Kidney tubule cell (primary cell): ENCODE data around the gene RPH3AL.
A peak's percentile ranks its signal among the peaks of the same experiment; 100 is the strongest.

Source experiments
- DNase-seq: peaks from one replicate; pipeline ENCODE4 v3.0.0-alpha.2; 2018; ENCODE audit warnings: low spot score

RPH3AL gene

DNA sequence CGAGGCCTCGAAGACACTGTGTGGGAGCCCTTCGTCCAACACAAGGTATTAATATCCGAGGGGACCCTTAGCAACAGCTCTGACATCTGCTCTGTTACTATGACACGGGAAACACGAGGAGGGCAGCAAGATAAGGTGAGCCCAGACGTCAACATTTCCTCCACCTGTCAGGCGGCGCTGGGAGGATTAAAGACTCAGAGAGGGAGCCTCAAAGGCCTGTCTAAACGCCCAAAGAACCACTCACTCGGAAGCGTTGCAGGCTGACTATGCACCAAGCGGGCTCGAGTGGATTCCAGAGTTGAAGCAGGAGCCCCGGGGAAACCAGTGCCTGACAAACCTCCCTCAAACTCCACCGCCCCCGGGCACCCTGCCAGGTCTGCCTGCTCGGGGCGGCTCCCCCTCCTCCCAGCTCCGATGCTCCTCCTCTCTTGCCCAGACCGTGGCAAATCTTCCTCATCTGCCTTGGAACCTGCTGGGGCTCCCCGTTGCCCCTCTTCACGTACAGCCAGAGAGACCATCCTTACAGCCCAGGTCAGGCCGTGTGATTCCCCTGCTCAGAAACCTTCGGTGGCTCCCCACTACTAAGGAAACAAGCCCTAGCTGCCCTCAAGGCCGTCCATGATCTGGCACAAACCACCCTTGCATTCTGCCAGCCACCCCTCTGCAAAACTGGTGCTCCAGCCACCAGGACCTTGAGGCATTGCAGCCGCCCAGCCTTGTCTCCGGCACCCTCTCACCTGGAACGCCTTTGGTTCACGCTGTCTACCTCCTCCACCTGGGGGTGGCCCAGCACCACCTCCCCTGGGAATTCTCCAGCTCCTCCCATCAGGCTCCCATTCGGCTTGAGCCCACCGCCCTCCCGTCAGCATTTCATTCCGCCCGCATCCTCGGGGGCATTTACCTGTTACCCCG is 16.2 kb downstream of the RPH3AL start:
- peak; percentile 32 for DNase-seq

DNA sequence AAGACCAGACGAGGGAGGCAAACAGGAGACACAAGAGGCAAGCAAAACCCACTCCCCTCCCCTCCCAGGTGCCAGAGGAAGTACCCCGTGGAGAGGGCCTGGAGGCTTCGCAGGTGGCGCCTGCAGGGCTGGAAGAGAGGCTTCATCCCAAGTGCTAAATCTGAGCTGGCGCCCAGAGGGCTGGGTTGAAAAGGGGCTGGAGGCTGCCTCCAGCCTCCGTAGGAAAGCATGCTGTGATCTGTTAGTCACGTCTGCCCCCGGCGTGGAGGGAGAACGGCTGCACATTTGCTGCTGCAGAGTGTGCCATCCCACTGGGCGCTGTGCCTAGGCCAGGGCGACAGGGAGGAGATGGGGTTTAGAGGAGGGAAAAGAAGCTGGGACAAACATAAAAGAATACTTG is 16.9 kb downstream of the RPH3AL start:
- no peak for DNase-seq

DNA sequence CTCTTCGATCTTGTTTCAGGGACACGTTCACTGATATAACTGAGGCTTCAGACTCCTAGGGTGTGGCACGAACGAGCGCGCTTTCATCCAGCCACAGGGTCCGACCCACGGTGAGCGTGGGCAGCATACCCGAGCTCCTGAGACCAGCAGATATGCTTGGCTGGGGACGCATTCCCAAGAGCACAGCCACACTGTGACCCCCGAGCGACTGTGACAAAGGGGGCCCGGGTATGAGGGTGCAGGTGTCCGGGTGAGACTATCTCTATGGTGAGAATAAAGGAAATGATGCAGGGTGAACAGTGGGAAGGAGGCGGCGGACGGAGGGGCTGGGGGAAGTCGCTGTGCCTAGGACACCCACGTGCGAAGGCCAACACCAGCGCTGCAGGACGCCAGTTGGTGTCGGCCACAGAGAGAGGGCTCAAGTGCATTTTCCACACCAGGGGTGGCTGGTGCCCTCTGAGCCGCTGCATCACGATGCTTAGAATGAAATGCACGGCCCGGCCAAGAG is 17.6 kb downstream of the RPH3AL start:
- DNase-seq: no peak

DNA sequence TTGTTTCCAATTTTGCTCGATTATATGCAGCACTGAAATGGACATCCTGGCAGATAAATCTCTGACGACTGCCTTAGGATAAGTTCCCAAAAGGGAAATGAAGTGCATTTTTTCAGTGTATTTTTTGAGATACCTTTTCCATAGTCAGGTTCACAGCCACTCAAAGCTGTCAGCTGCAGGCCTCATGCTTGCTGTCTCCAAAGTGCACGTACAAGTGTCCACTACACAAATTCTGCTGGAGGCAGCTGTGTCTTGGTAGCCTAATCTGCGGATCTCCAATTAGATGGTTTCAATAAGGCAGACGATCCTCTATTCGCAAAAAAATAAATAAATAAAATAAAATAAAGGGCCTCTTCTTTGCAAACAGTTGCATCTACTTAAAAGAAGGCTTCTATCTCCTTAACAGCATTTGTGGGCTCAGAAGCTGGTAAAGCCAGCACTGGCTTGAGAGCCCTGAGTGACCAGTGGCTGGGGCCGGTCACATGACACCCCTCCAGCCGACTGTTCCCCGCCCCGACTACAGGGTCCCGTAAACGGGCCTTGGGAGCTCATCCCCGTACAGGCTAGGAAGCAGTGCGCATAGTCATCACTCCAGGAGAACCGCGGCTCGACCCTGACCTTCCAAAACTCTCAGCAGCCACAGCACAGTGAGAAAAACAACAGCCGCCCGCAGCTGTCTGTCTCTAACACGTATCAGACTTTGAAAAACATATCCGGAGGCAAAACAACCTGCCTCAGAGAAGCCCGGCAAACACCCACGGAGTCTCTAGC is 18.8 kb downstream of the RPH3AL start:
- peak; percentile 31 for DNase-seq

DNA sequence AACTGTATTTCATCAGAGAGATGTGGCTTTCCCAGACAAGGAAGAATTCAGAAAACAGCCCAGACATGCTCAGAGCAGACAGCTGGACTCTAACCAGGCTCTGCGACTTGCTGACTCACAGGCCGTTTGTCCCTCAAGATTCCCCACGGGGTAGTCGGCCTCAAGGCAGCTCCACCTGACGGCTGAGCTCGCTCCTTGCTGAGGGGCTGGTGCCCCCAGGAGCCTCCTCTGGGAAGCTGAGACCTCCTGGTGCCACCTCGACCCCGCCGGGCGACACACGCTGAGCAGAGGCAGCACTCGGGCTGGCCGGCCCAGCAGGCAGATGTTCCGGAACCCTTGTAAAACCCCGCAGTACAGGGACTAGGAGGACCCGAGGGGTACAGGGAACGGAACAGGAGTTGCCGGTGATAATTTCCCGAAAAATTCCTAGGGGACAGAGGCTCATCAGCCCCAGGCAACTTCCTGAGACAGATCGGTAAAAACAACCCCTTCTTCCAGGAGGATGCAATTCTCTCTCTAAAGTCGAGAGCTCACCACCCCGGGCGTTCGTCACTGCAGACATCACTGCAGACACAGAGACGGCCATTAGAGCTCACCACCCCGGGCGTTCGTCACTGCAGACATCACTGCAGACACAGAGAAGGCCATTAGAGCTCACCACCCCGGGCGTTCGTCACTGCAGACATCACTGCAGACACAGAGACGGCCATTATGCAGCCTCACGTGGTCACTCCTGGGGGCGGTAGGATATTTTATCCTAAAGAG is 19.9 kb downstream of the RPH3AL start:
- DNase-seq: peak; percentile 32

DNA sequence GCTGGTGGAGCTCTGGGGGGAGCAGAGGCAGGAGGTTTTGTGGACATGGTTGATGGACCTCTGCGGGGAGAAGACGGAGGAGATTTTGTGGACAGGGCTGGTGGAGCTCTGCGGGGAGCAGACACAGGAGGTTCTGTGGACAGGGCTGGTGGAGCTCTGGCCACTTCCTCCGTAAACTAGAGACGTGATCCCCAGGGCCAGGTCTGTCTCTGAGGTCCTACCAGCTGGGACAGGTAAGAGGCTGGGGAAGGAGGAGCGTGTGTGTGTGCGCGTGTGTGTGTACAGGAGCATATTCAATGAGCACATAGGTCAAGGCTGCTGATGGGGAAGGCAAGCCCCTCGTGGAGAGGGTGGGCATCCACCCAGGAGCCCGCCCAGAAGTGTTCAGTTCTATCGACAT is 20.6 kb downstream of the RPH3AL start:
- no peak for DNase-seq

DNA sequence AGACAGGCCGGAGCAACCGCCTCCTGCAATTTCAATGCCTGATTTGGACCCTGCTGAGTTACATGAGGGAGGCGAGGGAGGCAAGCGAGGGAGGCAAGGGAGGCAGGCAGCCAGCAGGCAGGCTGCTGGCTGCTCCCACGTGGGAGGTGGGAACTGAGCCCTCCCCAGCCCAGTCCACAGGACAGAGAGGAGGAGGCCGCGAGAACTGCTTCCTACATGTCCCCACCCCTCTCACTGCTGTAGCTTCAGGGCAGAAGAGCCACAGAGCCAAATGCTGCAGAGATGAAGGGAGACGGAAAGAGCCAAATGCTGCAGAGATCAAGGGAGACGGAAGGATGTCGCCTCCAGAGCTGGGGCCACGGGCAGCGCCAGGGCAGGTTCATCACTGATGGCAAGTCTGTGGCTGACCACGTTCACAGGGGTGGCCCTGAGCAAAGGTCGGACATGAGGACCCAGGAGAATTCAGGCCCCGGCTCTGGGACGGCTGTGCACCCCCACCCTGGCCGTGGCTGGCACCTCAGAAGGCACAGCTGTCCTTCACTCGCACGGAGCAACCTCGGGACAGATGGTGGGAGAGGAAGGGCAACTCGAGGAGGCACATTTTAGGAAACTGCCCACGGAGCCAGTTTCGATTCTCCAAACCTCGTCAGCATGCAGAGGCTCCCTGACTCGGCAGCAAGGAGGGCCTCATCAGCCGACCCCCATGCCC is 21.5 kb downstream of the RPH3AL start:
- DNase-seq: no peak

DNA sequence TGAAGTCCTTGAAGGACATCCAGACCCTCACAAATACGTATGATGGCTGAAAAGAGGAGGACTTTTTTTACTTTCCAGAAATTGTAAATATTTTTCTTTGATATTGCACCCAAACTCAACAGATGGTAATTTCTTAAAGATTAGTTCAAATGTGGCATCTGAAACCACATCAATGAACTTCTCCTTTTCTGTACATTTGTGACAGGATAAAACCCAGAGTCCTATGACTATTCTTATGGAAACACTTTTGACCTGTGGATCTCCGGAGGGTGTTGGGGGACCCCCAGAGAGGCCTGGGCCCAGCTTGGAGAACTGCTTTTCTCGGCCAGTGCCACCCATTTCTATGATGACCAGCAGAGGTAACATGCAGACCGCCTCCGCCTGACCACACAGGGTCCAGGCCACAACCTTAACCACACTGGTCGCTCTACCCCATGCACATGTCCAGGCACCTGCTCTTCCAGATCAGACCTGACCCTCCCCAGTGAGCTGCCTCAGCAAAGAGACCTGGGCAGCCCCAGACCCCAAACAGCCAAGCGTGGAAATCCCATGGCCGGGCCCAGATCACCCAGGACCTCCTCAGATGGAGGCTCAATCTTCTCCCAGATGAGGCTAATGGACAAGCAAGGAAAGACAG is 22.7 kb downstream of the RPH3AL start:
- DNase-seq: no peak

DNA sequence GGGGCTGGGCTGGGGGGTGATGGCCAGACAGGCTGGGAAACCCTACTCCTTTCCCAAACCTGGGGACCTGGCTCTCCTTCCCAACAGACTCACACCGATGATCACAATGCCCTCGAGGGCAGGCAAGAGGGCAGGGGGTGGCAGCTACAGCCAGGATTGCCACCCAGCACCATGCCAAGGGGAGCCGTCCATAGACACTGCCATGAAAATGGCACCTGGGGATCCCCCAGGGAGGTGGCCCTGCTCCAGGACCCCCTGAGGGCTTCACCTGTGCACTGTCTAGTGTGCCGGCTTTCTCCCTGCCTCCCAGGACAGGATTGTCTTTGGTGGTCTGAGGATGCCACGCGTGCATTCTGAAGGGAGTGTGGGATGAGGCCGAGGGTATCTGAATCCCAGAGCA is 24.6 kb downstream of the RPH3AL start:
- DNase-seq: no peak

DNA sequence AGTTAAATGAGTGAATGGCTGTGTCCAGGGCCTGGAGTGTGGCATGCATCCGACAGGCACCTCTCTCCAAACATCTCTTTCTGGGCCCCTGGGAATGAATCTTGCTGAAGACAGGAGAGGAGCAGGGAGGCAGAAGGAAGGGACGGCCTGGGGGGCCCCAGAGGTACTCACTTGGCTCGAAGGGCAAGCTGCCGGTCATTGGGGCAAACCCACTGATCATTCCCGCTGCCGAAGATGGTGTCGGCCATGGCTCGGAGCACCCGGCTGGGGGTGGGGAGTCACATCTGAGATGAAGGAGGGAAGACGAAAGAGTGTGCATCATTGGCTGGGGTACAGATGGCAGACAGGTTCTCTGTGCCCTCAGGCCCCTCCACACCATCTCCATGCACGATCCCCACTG is 25.3 kb downstream of the RPH3AL start:
- no peak for DNase-seq

DNA sequence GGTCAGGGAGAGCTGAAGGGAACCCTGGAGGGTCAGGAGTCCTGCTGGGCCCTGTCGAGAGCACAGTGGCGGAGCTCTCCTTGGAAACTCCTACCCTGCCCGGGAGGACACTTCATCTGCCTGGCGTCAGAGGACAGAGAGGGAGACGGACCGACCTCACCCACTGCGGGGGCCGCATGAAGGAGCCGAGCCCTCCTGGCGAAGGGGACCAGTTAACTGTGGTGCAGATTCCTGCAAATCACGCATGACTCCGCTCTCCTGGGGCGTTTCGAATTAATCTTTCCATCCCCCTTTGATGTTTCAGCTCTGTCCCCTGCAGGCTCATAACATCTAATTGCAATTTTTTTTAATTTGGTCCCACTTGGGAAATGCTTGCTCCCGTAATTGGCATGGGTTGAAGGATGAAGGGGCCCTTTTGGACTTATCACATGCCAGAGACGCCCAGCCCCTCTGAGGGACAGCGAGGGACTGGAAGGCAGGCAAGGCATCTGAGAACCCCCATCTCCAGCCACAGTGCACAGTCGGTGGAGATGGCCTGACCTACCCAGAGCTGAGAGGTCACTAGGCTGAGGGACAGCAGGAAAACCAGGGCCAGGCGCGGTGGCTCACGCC is 26.5 kb downstream of the RPH3AL start:
- no peak for DNase-seq

DNA sequence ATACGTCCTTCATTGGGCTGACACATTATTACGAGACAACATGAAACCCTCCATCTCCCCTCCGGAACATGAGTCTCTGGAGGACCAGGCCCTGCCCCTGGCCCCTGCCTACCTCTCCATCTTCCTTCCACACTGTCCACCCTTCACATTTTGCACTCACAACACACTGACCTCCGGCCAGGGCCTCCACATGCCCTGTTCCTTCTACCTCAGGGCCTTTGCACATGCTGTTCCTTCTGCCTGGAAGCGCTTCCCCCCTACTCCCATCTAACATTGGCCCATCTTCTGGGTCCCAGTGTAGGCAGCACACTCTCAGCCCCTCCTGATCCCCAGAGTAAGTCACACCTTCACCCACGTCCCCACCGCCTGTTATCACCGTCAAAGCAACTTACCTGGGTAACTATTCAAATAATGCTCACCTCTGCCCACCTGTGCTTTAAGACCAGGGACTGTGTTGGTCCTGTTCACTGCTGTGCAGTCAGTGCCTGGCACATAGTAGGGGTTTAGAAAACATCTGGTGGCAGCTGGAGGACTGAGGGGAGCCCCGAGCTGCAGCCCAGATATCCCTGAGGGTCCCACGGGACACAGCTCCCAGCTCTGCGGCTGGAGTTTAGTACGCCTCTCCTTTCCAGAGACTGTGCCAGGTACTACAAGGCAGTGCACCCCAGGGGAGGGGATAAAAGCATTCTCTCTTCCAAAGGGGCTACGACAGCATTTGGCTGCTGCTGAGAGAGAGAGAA is 27.2 kb downstream of the RPH3AL start:
- no peak for DNase-seq

DNA sequence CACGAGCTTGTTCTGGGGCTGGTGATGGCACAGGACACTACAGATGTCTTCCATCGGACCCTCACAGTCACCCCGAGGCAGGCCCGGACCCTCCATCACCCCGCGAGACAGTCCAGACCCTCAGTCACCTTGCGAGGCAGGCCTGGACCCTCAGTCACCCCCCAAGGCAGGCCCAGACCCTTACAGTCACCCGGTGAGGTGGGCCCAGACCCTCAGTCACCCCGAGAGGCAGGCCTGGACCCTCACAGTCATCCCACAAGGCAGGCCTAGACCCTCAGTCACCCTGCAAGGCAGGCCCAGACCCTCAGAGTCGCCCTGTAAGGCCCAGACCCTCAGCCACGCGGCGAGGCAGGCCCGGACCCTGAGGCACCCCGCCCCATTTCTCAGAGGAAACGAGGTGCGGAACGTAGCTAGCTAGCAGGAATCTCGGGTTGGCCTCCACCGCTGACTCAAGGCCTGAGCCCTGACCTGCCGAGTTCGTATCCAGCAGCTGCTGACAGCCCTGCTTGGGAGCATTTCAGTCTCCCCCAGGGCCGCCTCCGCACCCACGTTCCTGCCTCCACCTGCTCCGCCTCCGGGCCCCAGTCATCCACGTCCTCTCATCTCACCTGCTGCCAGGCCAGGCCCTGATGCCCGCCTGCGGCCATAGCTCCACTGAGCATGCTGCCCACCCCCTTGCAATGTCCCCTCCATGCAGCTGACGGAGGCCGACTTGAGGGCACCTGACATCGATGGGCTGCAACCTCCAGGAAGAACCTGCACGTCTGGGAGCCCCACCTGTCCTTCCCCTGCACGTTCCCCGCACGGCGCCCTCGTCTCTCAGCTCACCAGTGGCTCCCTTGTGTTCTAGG is 28.7 kb downstream of the RPH3AL start:
- no peak for DNase-seq

DNA sequence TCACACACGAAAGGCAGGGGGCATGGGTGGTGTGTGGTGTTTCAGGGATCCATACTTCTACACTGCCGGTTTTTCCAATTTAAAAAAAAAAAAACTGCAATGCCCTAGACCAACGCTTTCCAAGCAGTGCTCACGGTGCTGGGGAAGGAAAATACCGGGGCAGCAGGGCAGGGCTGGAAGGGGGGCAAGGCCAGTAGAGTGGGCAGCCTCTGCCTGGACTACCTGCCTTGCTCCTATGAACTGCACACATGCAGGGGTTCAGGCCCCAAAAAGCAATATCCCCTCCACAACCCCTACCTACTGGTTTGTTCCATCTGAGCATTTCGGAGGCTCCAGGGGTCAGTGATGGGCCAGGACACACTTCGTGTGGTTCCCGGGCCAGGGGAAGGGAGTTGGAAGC is 29.4 kb downstream of the RPH3AL start:
- no peak for DNase-seq

DNA sequence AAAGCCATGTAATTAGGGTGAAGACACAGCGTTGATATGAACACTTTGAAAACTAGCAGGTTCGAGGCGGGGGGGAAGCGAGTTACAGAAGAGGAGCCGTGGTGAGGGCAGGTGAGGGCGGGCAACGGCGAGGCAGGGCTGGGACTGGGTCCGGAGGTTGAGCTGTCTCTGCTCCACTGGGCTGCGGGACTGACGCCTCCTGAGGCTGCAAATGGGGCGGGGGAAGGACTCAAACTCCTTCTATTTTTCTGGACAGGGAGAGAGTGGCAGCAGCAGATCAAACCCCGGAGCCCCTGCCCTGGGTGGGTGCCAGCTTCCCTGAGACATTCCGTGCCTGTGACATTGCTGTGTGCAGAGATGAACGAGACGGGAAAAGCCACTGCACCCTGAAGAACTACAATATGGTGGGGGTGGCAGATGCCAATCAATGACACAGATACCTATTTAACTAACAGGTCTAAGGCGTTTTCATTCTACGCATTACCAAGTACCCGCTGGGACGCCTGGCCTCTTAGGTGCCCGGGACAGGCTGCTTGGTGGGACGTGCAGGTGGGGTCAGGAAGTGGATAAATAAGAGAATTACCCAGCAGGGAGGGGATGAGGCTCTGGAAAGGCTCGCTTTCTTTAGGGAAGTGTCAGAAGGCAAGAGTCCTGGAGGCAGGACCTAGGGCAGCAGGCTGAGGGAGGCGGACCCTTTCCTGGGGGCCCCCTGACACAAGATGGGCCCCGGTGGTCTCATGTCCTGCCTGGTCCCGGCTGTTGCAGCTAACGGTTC is 30.4 kb downstream of the RPH3AL start:
- DNase-seq: no peak

DNA sequence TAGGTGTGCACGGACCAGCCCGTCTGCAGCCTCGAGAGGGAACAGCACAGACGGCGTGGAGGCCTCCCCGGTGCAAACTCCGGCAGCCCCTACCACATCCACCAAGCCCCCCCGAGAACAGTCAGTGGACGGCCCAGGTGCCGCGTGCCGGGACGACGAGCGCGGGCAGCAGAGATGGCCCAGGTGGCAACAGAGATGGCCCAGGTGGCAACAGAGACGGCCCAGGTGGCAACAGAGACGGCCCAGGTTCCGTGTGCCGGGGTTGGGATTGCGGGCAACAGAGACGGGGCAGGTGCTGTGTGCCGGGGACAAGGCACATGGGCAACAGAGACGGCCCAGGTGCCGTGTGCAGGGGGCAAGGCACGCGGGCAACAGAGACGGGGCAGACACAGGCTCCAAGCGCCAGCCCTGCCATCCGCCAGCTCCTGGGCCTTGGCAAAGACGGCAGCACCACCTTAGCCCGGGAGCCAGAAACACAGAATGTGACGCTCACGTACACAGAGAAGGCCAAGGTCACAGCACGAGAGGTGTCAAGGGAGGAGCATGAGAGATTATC is 31.1 kb downstream of the RPH3AL start:
- no peak for DNase-seq

DNA sequence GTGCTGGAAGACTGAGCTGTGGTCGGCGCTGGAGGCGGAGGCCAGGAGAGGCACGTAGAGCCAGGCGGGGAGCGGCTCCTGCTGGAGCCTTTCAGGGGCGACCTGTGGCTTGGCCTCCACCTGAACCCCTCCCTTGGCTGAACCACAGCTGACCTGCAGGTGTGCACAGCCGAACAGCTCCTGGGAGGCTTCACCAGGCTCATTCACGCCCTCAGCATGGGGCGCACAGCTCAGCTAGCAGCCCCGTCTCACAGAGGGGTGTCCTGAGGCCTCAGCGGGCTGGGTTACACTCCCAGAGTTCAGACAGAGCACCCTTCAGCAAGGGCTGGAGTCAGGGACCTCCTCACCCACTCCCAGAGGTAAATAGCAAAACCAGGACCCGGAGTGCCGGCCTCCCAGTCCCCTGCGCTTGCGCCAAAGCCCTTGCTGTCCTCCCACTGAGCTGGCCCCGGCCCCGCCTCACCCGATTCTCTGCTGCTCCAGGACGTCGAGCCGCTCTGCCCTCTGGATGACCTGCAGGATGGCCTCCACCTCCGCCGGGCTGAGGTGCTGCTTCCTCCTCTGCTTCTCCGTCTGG is 31.7 kb downstream of the RPH3AL start:
- DNase-seq: no peak

DNA sequence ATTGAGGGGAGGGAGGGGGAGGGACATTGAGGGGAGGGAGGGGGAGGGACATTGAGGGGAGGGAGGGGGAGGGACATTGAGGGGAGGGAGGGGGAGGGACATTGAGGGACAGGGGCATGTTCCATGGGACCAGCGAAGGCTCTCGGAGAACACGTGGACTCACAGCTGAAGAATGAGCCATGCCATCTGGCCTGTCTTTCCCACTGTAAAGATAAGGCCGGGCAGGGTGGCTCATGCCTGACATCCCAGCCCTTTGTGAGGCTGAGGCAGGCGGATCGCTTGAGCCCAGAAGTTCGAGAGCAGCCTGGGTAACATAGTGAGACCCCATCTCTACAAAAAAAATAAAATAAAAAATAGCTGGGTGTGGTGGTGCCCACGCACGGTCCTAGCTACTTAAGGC is 32.5 kb downstream of the RPH3AL start:
- DNase-seq: no peak
